Daoy (cell line): ENCODE measurements around the gene G6PC3. TPM values are rescaled to one million over a fixed set of nuclear protein-coding genes. Genes with fewer than 3 reads are reported as not detected.
"Not testable (repeated sequence)": the region's sequence is repeated elsewhere in the genome, so short reads cannot be mapped to it uniquely, and the experiment has no call there.

Source experiments
- DNase-seq: peaks from one replicate; pipeline ENCODE4 v3.0.0-alpha.2; 2015; ENCODE audit warnings: low read depth
- total RNA-seq: library from RNA; depleted of rRNA; stranded (reverse); fragments of >200 nt; shearing (Covaris generic); gene quantifications from 2 replicates; pipeline ENCODE4 v1.2.3, GENCODE V29; 2014

Gene G6PC3
- total RNA-seq, 1 experiment from 2014 or later, result 22.6 TPM

DNA sequence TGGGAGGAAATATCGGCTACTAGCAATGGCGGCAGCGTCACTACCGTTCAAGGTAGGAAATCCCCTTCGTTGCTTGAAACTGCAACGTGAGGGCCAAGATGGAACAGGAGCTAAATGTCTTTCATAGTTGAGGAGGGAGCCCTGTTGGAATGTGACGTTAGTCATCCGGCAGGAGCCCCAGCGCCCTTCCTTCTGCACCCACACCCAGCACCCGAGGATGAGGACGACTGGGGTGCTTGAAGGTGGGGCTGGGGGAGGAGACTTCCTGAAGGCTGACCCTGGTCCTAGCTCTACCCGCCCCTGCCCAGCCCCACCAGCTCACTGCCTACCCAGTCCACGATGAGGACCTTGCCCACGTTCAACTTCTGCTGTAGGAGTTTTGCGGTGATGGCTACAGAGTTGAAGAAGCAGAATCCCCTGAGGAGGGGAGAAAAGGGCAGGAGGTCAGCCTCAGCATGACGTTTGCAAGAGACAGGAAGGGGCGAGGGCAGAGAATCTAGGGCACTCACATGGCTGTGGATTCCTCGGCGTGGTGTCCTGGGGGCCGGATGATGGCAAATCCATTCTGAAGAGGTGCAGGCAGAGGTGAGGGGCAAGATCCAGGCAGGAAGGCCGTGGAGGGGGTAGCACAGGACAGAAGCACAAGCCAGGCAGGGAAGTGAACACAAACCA lies 11.9 kb downstream of the G6PC3 start:
- DNase-seq, result no peak

DNA sequence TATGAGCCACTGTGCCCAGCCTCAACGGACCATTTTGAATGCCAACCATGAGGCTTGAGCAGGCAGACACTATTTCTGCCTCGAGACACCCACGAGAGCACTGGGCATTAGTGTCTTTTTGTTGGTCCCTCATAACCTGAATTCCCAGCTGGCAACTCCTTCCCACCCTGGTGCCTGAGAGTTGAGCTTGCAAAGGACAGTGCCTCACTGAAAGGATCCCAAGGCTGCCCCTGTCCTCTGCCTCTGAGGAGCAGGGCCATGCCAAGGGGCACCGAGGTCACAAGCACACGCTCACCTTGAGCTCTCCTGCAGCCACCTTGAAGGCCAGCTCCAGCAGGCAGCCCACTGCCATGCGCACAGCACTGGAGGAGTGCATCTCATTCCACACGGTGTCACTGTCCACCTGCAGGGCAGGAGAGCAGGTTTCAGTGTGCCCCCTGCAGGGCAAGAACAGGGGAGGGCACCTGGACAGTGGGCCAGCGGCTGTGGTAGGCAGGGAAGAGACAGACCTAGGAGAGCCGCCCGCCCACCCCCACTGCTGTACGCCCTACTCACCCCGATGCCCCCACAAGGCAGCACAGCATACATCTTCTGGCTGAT lies 12.8 kb downstream of the G6PC3 start:
- DNase-seq, result peak; percentile 36

DNA sequence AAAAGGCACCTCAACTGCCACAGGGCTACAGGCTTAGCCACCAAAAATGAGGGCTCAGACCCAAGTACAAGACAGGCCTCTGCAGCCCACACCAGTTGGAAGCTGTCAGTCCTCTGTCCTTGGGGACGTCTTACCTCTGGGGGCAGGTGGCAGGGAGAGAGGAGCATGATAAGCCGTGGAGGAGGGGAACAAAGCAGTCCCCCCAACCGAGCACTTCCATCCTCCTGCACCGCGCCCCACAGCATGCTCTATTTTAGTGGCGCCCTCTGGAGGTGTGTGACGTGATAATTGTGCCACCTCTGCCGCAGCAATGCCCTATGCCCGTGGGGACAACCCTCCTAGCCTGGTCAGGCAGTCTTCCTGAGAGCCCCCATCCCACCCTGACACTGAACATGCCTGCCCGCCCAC lies 13.6 kb downstream of the G6PC3 start:
- no peak for DNase-seq

GRCh38 chr17:44084921-44085320 lies 14.4 kb downstream of the G6PC3 start:
- DNase-seq, result no peak

DNA sequence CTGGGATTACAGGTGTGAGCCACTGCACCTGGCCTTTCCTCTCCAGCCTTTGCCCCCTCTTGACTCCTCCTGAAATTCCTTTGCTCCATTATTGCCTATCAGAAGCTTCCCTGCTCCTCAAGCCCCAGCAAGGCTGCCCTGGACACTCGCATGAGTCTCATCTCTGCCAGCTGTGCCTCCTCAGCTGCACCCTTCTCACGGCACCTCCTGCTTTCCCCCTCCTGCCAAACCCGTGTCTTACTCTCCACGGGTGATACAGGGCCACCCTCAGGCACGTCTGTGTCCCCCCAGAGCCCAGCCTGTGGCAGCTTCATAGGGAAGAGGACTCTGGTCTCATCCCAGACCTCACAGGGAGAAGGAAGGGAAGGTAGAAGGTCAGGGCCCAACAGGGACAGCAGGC lies 15.4 kb downstream of the G6PC3 start:
- DNase-seq, result no peak

GRCh38 chr17:44086364-44087311 lies 16.1 kb downstream of the G6PC3 start:
- peak; percentile 89 for DNase-seq

GRCh38 chr17:44087319-44087718 lies 16.8 kb downstream of the G6PC3 start:
- DNase-seq, result no peak

DNA sequence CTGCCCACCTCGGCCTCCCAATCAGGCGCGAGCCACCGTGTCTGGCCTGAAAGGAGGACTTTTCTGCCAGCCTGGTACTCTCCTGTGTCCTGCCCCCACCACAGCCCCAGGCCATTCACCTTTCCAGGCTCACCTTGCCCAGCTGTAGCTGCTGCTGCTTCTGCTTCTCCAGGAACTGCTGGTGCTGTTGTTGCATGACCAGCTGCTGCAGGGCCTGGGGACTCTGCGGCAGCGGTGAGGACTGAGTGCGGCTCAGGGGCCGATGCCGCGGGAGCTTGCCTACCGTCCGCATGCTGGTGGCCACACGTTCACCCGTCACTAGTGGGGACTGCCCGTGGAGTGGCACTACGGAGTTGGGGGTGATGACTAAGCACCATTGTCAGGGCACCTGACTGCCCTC lies 17.7 kb downstream of the G6PC3 start:
- no peak for DNase-seq

GRCh38 chr17:44091200-44091997 lies 20.9 kb downstream of the G6PC3 start:
- no peak for DNase-seq

DNA sequence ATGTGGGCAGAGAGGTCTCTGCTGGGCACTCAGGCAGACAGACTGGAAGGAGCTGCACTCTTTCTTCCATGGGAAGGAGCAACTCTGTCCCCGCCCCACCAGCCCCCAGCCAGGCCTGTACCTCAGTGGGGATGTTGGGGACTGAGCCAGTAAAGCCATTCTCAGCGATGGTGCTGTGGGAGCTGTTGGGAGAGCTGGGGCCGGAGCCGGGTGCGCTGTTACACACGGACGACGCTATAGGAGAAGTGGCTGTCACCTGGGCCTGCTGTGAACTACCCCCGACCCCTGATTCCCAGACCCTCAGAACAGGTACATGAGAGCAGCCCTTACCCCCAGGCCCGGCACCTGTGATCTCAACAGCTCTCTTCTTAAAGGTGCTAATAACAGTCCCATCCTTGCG lies 21.5 kb downstream of the G6PC3 start:
- no peak for DNase-seq

DNA sequence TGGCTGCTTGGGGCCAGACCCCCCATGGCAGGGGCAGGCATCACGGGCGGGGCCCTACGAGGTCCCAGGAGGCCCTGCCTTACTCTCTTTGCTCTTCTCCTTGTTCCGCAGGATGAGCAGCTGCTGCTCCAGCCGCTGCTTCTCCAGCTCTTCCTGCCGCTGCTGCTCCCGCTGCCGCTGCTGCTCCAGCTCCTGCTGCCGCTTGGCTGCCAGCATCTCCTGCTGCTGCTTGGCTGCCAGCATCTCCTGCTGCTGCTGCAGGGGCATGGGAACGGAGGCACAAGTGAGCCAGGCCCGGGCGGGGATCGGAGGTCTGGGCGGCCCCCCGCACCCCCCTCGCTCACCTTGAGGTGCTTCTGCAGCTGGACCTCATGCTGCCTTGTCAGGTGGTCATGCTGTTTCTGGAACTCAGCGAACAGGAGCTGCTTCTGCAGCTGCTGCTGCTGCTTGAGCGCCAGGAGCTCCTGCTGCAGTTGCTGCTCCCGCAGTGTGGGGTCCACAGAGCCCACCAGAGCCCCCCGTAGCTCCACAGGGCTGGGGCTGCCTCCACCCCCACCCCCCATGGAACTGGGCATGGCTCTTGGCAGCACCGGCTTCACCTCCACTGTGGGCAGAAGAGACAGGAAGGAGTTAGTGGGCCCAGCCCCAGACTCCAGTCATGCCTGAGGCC lies 22.8 kb downstream of the G6PC3 start:
- DNase-seq, result no peak

DNA sequence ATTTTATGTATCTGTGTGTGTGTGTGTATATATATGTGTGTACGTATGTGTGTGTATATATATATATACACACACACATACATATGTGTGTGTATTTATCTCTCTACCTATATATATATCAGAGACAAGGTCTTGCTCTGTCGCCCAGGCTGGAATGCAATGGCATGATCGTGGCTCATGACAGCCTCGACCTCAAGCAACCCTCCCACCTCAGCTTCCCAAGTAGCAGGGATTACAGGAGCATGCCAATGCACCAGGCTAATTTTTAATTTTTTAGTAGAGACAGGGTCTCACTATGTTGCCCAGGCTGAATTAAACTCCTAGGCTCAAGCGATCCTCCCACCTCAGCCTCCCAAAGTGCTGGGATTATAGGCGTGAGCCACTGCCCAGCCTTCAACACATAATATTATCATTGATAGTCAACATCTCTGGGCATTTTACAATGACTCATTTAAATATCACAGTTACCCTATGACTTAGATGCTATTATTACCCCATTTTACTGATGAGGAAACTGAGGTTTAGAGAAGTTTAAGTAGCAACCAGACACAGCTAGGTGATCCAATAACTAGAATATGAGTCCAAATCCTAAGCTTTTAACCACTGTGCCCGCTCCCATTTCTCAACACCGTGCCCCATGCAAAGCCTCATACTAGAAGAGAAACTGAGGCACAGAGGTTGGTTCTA lies 24.3 kb downstream of the G6PC3 start:
- DNase-seq, result no peak

DNA sequence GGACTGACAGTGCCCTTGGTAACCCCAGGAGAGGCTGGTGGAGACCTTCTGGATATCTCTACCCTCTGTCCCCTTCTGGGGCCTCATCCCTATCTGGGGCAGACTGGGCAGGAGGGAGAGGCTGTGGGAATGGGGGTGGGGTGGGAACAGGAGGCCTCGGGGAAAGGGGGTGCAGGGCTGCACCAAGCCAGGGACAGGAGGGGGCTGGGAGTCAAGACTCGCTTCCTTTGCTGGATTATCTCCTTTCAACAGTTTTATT lies 24.8 kb downstream of the G6PC3 start:
- DNase-seq, result no peak

DNA sequence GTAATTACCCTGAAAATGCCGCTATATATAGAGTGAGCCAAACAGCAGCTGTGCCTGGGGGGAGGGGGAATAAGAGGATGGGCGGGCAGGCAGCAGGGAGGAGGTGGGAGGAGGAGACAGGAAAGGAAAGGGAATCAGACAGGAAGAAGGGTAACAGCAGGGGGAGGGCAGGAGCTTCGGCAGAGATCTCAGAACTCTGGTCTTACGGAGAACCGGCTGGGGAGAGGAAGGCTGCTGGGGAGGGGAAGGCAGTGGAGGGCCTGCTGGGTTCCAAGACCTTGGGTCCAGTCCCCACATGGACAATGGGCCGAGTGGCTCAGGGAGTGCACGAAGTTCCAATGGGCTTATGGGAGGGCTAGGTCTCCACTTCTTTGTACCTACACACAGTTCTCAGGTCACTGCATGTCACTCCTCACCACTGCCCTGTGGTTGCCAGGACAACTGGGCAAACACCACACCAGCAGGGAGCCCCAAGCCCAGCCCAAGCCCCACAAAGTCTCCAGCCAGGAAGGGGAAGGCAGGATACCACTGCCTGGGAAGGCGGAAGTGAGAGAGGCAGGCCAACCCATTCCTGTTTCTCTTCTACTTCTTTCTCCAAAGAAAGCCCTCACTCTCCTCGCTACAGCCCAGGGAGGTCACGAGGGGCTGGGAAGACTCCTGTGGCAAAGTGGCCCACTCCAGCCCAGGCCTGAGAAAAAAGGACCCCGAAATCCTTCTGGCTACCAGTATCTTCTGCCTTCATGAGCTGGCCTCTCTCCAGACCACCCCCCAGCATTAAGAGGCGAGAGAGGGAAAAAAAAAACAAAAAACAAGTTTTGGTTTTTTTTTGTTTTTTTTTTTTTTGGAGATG lies 25.3 kb downstream of the G6PC3 start:
- DNase-seq, result peak; percentile 91

DNA sequence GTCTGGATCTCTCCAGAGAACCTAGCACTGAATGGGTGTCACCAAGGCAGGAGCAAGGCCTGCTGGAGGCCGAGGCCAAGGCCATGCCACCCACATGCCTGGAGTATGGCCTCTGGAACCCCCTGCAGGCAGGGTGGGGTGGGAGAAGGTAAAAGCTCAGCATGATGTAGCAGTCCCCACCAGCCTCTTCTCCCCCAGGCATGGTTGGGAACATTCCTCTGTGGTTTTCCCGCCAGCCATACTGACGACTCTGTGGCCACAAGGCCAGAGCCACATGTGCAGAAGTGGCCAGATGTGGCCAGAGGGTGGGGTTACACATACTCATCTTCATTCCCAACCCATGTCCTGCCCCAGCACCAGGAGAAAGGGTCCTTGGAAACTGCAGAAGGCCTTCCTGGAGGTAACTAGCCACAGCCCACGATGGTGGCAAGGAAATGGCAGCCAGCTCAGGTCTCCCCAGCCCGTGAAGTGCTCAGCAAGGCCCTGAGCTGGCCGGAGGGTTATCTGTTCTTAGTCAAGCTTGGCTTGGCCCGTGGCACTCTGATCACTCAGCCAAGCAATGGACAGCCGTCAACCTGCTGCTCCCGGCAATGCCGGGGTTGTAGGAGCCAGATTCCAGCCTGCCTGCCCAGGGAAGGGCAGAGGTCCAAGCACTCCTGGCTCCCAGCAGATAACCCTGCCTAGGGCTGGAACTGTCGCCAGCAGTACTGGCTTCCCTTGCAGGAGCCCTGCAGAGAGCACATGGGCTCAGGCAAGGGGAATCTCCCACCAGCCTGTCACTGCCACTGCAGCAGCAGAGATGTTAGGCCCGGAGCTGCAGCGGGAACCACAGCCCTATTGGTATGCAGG lies 26.8 kb downstream of the G6PC3 start:
- DNase-seq, result peak; percentile 68

GRCh38 chr17:44101858-44102257 lies 31.3 kb downstream of the G6PC3 start:
- DNase-seq, result not testable (repeated sequence)

DNA sequence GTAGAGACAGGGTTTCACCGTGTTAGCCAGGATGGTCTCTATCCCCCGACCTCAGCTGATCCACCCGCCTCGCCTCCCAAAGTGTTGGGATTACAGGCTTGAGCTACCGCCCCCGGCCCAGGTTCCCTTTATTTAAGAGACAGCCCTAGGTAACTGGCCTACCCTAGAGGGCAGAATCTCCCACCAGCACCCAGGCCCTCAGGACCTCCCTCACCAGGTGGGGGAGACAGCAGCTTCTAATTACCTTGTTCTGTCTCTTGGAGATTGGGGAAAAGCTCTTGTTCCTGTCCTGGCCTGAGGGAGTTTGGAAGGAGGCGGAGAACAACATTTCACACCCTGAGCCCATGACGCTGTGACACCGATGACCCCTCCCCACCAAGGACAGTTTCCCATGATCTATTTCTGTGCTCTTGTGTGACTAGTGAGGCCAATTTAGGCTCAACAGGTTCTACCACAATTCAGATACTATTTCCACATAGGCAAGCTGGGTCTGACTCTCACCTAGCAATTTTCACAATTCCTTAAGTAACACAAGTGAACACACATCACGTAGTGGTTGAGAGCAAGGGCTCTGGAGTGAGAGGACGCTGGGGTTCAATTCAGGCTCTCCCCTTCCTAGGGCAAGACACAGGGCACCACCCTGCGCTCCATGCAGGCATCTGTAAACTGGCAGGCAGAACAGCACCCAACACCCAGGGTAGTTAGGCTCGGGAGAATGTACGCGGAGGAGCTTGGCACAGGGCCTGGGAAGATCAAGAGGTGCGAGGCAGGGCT lies 32.5 kb downstream of the G6PC3 start:
- DNase-seq, result no peak

GRCh38 chr17:44105483-44105882 lies 34.9 kb downstream of the G6PC3 start:
- no peak for DNase-seq
